HG03432 (cell line): ENCODE results near the gene PKD2L2.
"Not testable (repeated sequence)": the region's sequence is repeated elsewhere in the genome, so short reads cannot be mapped to it uniquely, and the experiment has no call there.

Experiments used
- ATAC-seq: cut with Tn5 transposase; IDR thresholded peaks from one replicate; pipeline ENCODE4 v1.9.1; 2021; ENCODE audit warnings: mild to moderate bottlenecking, moderate library complexity; ENCODE audit not compliant: unreplicated experiment

The PKD2L2 gene

GRCh38 chr5:137887831-137888230 lies 1.4 kb upstream of the PKD2L2 start:
- no peak for ATAC-seq

DNA sequence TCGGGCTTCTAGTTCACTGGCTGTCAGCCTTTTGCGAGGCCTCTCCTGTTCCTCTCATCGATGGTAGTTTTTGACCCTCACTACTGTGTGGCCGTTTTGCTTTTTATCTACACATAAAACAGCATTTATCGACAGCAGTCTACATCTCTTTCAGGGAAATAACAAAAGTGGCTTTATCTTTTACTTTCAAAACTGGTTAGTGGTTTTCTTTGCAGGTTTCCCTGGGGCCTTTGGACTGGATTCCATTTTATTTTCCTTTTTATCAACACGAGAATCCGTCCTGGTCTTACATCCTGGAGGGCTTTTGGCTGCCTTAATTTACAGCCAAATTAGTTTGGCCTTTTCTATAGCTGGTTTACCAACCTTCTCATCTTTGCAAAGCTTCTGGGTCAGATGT lies 793 bp upstream of the PKD2L2 start:
- no peak for ATAC-seq

GRCh38 chr5:137890845-137891244 lies 1.6 kb downstream of the PKD2L2 start:
- no peak for ATAC-seq

DNA sequence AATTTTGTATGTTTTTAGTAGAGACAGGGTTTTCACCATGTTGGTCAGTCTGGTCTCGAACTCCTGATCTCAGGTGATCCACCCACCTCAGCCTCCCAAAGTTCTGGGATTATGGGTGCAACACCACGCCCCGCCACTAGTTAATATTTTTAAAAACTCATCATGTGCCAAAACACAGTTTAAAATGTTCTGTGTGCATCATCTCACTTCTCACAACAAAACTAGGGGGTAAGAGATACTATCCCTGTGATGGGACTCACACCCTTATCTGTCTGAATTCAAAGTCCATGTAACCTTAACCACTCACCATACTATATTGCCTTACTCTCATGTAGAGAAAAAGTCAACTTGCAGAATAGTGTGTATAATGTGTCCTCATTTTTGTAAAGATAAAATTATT lies 2.6 kb downstream of the PKD2L2 start:
- ATAC-seq: no peak

DNA sequence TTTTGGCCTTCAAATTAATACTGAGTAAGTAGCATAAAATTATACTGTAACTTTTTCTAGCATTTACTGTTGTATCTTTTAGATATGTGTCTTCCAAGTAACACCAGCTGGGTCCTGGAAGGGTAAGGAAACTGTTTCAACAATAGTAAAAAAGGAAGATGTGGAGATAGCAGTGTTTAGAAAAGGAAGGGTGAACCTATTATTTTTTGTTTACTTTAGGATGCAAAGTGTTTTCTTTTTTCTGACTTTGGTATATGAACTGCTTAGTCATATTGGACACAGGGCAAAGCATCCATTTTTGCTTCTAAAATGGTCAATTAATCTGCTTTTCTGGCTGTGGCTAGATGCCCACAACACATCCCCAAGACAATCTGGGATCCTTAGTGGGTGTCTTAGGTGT lies 5.3 kb downstream of the PKD2L2 start:
- ATAC-seq: no peak

GRCh38 chr5:137896560-137896959 lies 7.3 kb downstream of the PKD2L2 start:
- no peak for ATAC-seq

DNA sequence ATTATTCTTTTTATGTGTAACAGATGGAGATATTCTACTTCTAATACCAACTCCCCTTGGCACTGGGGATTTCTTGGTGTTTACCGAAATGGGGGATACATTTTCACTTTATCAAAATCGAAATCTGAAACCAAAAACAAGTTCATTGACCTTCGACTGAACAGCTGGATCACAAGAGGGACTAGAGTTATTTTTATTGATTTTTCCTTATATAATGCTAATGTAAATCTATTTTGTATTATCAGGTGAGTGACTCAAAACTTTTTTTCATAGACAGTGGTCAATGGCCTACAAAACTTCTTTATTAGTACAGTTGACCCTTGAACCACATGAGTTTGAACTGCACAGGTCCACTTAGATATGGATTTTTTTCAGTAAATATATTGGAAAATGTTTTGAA lies 10.2 kb downstream of the PKD2L2 start:
- ATAC-seq: no peak

DNA sequence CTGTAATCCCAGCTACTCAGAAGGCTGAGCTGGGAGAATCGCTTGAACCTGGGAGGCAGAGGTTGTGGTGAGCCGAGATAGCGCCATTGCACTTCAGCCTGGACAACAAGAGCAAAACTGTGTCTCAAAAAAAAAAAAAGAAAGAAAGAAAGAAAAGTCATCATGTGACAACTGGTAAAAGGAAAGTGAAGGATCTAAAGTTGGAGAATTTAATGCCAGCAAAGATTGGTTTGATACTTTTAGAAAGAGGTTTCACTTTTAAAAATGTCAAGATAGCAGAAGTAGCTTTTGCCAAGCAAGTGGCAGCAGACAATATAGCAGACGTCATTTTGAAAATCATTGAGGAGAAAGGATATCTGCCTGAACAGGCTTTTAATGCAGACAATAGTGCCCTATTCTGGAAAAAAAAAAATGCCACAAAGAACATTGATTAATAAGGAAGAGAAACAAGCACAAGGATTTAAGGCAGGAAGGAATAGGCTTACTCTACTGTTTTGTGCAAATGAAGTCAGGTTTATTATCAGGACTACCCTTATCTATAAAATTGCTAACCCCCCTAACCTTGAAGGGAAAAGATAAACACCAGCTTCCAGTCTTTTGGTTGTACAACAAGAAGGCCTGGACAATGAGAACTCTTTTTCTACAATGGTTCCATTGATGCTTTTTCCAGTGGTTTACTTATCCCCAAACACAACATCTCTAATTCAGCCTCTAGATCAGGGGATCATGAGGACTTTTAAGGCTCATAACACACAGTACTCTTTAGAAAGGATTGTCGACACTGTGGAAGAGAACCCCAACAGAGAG lies 12.0 kb downstream of the PKD2L2 start:
- ATAC-seq: no peak

GRCh38 chr5:137902408-137903133 lies 13.3 kb downstream of the PKD2L2 start:
- ATAC-seq: no peak

- ATAC-seq: no peak
Observed at GRCh38 chr5:137914758-137915157, 25.5 kb downstream of the PKD2L2 start.

- ATAC-seq: no peak
Observed at GRCh38 chr5:137916923-137917322, 27.7 kb downstream of the PKD2L2 start.

DNA sequence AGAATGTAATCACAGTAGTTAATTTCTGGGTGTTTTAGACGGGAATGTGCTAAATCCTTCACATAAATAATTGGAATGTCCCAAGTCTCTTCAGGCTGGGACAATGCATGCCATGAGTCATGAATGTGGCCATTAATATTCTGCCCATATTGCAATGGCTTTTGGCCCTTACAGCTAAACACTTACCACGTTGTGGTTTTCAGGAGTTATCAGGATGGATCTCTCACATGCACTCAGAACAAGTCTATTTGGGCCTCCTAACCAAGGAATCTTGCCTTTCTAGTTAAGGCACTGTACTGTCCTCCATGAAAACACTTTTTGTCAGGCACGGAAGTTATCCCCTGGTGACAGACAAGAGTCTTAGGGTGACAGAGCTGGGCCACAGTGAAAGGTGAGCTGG lies 32.7 kb downstream of the PKD2L2 start:
- ATAC-seq: no peak

DNA sequence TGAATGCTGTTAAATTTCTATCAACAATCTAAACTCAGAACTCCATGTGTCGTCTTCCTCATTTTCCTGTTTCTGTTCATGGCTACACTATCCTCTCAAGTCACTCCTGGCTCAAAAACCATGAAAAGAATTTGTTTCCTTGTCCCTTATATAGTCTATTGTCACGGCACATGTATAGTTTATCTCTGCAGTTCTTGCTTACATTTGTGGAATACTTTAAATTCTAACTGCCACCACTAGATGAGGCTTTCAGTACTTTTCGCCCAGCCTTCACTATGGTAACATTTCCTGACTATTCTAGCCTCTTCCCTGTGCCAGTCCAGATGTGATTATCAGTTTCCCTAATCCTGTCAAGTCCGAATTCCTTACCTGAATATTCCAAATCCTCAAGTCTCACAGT lies 34.6 kb downstream of the PKD2L2 start:
- ATAC-seq: no peak

- ATAC-seq: no peak
Observed at GRCh38 chr5:137932800-137933199, 43.5 kb downstream of the PKD2L2 start.

DNA sequence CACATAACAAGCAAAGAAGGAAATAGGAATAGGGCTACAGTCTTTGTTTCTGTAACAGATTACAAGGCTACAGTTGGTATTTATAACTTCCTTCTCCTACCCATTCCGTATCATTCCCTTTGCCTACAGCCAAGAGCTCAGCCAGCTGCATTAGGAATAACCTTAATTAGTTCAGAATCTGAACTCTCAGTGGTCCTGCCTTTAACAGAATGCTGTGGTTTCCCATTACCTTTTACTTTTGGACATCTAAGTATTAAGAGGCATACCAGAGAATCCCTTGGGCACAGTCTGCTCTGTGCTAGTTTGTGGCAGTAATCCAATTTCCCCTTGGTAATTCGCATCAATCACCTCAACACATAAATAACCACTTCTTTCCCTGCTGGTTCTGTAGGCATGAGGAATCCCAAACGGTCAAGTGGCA lies 44.2 kb downstream of the PKD2L2 start:
- no peak for ATAC-seq

- ATAC-seq: peak; percentile 42
Observed at GRCh38 chr5:137935190-137935589, 45.9 kb downstream of the PKD2L2 start.

DNA sequence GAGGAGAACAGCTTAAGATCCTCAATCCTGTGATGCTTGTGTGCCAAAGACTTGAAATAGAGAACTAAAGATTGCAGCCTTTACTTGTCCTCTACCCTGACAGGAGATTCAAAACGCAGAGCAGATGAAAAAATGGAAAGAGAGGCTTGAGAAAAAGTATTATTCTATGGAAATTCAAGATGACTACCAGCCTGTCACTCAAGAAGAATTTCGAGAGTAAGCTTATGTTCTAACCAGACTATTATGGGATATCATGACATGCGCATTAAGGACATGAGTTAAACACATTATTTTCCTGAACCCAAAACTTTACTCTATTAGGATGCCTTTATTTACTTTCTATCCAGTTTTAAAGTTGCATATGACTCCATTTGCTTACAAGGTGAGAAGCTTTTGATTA lies 46.4 kb downstream of the PKD2L2 start:
- no peak for ATAC-seq

GRCh38 chr5:137937994-137938750 lies 48.9 kb downstream of the PKD2L2 start:
- no peak for ATAC-seq

DNA sequence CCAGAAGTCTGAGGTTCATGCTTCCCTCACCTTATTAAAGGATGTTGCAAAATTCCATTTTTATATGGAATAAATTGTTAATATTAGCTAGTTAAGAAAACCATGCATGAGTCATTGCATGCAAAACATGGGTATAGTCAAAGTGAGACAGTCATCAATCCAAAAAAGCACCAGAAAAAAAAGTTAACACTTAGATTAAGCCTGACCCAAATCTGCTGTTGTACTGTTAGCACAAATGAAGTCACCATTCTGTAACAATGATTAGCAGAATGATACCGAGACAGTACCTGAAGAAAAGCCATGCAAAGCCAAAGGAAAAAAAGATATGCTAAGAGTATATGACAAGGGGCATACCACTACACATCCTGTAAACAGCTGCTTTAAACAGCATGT lies 49.5 kb downstream of the PKD2L2 start:
- peak; percentile 67 for ATAC-seq

DNA sequence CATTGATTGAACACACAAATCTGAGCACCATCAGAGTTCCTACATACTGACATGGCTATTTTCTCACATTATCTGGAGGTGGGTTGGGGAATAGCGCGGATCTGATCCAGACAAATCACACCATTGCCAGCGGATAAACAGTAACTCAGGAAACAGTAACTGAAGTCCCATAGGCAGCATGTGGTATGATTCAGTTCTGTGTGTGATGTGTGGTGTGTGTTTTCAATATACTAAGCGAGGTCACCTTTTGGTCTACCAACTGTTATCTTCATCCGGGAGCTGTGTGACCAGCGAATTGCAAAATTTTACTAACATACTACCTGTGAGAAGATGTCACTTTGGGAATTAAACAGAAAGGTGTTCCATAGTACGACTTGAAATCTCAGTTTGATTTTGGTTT lies 50.1 kb downstream of the PKD2L2 start:
- no peak for ATAC-seq

- not testable (repeated sequence) for ATAC-seq
Observed at GRCh38 chr5:137944280-137944679, 55.0 kb downstream of the PKD2L2 start.

DNA sequence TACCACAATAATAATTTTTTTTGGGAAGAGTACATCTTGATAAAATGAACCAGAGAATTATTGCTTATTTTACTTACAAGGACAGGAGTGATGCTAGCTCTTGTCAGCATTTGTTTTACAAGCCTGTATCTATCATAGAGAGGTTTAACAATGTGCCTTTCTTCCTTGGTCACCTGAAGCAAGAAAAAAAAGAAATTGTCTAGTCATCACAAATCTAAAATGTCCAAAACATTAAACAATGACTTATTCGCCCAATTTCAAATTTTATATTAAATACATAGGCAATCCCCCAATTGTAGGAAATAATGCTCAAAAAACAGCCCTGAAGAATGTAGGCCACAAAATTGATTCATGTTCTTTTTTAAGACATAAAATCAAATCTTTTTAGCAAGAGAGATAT lies 56.6 kb downstream of the PKD2L2 start:
- ATAC-seq: no peak
